K562 (cell line): Measurements from ENCODE around the gene QKI. TPM values are rescaled to one million over a fixed set of nuclear protein-coding genes. Genes with fewer than 3 reads are reported as not detected.

Experiments
- BACH1 ChIP-seq: fragments of 200-800 bp; sonication (Bioruptor generic); IDR thresholded peaks from 2 replicates; pipeline ENCODE4 v1.6.1; 2016; ENCODE audit warnings: missing genetic modification characterization, missing compliant biosample characterization
- CBX1 ChIP-seq: sonication (generic); IDR thresholded peaks from 2 replicates; pipeline ENCODE4 v1.6.1; 2016; ENCODE audit warnings: antibody characterized with exemption, low read depth, mild to moderate bottlenecking
- CEBPB ChIP-seq: fragments of 450-650 bp; IDR thresholded peaks from 2 replicates; pipeline ENCODE4 v1.6.1; 2016; ENCODE audit warnings: missing genetic modification characterization, missing compliant biosample characterization
- CXXC5 ChIP-seq: fragments of 250-450 bp; sonication (Bioruptor Pico); IDR thresholded peaks from 2 replicates; pipeline ENCODE4 v1.8.0; 2022; ENCODE audit warnings: inconsistent platforms, mild to moderate bottlenecking, moderate library complexity
- DEAF1 ChIP-seq: fragments of 450-650 bp; formaldehyde crosslinking; IDR thresholded peaks from 2 replicates; pipeline ENCODE4 v1.4.0; 2020; ENCODE audit warnings: mild to moderate bottlenecking, moderate library complexity
- ELK3 ChIP-seq: fragments of 450-650 bp; formaldehyde crosslinking; IDR thresholded peaks from 2 replicates; pipeline ENCODE4 v1.4.0; 2020; ENCODE audit warnings: mild to moderate bottlenecking
- FOXJ2 ChIP-seq: fragments of 200-800 bp; sonication (Bioruptor generic); IDR thresholded peaks from 2 replicates; pipeline ENCODE4 v1.6.1; 2016; ENCODE audit warnings: missing genetic modification characterization, missing compliant biosample characterization
- HDAC8 ChIP-seq: fragments of 450-650 bp; IDR thresholded peaks from 2 replicates; pipeline ENCODE4 v1.6.1; 2016; ENCODE audit warnings: mild to moderate bottlenecking, missing genetic modification characterization, moderate library complexity, missing compliant biosample characterization
- ID3 ChIP-seq, 2 experiments: fragments of 250-450 bp in 1 of 2; fragments of 450-650 bp in 1 of 2; sonication (Bioruptor Pico) in 1 of 2; IDR thresholded peaks; 2 replicates each; pipeline versions ENCODE4 v1.6.1 to v1.8.0; 2016 to 2021; ENCODE audit warnings: mild to moderate bottlenecking in 2 of 2, moderate library complexity in 2 of 2, missing compliant biosample characterization in 1 of 2, missing genetic modification characterization in 1 of 2
- KAT7 ChIP-seq: sonication (generic); formaldehyde crosslinking; IDR thresholded peaks from 2 replicates; pipeline ENCODE4 v1.8.0; 2022; ENCODE audit warnings: missing genetic modification reagents, mild to moderate bottlenecking, borderline replicate concordance
- MAFK ChIP-seq: IDR thresholded peaks from 2 replicates; pipeline ENCODE4 v1.6.1; 2011; ENCODE audit warnings: low read length, improper control_type of control experiment
- MCM2 ChIP-seq: fragments of 450-650 bp; IDR thresholded peaks from 2 replicates; pipeline ENCODE4 v1.6.1; 2017; ENCODE audit warnings: low read depth, mild to moderate bottlenecking
- MEF2D ChIP-seq: conservative IDR thresholded peaks from 2 replicates; pipeline ENCODE4 v1.6.1; 2016; ENCODE audit warnings: low read depth, missing genetic modification characterization, missing compliant biosample characterization
- MEIS2 ChIP-seq: fragments of 450-650 bp; IDR thresholded peaks from 2 replicates; pipeline ENCODE4 v1.6.1; 2014; ENCODE audit warnings: mild to moderate bottlenecking; ENCODE audit not compliant: partially characterized antibody
- NFE2 ChIP-seq: IDR thresholded peaks from 2 replicates; pipeline ENCODE4 v1.6.1; 2014; ENCODE audit warnings: antibody characterized with exemption, low read depth
- RFX7 ChIP-seq: fragments of 250-450 bp; sonication (Bioruptor Pico); IDR thresholded peaks from 2 replicates; pipeline ENCODE4 v1.5.1; 2021; ENCODE audit warnings: mild to moderate bottlenecking
- SETDB1 ChIP-seq: IDR thresholded peaks from one replicate; pipeline ENCODE4 v1.6.1; 2012; ENCODE audit warnings: low read length, control low read depth, inconsistent platforms
- SLC30A9 ChIP-seq: fragments of 250-450 bp; sonication (Bioruptor Pico); IDR thresholded peaks from 2 replicates; pipeline ENCODE4 v1.8.0; 2022; ENCODE audit warnings: mild to moderate bottlenecking, moderate library complexity
- SMAD4 ChIP-seq: fragments of 250-450 bp; sonication (Bioruptor Pico); conservative IDR thresholded peaks from 2 replicates; pipeline ENCODE4 v1.8.0; 2021; ENCODE audit warnings: inconsistent platforms, mild to moderate bottlenecking, moderate library complexity
- VEZF1 ChIP-seq: fragments of 200-800 bp; sonication (Bioruptor generic); IDR thresholded peaks from 2 replicates; pipeline ENCODE4 v1.6.1; 2017; ENCODE audit warnings: missing genetic modification characterization, missing compliant biosample characterization
- ZBTB17 ChIP-seq: fragments of 450-650 bp; formaldehyde crosslinking; IDR thresholded peaks from 2 replicates; pipeline ENCODE4 v1.4.0; 2020; ENCODE audit warnings: mild to moderate bottlenecking
- ZNF778 ChIP-seq: fragments of 450-650 bp; formaldehyde crosslinking; IDR thresholded peaks from 2 replicates; pipeline ENCODE4 v1.4.0; 2020; ENCODE audit warnings: mild to moderate bottlenecking, moderate library complexity
- polyA plus RNA-seq, 8 experiments: library from polyadenylated mRNA; depleted of rRNA in 4 of 8; stranded (reverse) in 5 of 8; unstranded in 3 of 8; fragments of >200 nt; fragmentation: Nextera tagmentation in 2 of 8; fragmentation: Illumina TruSeq in 1 of 8; extraction: Ambion mirVana in 2 of 8; extraction: Trizol in 1 of 8; gene quantifications; 2 replicates each; pipeline versions ENCODE4 v1.2.1 to v1.2.3, GENCODE V29; 2011 to 2014; ENCODE audit warnings: inconsistent platforms in 1 of 8, missing spikeins in 1 of 8
- total RNA-seq, 7 experiments: library from RNA; depleted of rRNA in 6 of 7; stranded (reverse); fragments of >200 nt in 6 of 7; fragmentation: Illumina TruSeq in 2 of 7; extraction: Trizol in 2 of 7; gene quantifications; 2 replicates each; pipeline versions ENCODE4 v1.2.1 to v1.2.3, GENCODE V29; 2011 to 2021; ENCODE audit warnings: low replicate concordance in 1 of 7
- TF ChIP-seq, protein P1 (sequence below): fragments of 200-400 bp; formaldehyde crosslinking; IDR thresholded peaks from 2 replicates; pipeline ENCODE4 v1.6.1; 2017; ENCODE audit warnings: mild to moderate bottlenecking, low read depth, low read length, moderate library complexity

Gene QKI
- total and polyA plus RNA-seq, 9 of the 15 experiments (the other 6 are each of a cell fraction or from before 2014, with no cell fraction given): 20.4 to 215 (median 123) TPM

- TF ChIP-seq MEF2D (no peak), CXXC5 (CRISPR knock-in tag) (peak; percentile 38), MAFK (peak; percentile 71), KAT7 (CRISPR knock-in tag) (no peak), NFE2 (peak; percentile 89), MEIS2 (peak; percentile 85), ID3 (CRISPR knock-in tag; IDR thresholded peaks at IDR 0.05) (no peak), ID3 (tag; IDR thresholded peaks at IDR 0.05) (no peak), SLC30A9 (CRISPR knock-in tag) (no peak), CBX1 (no peak; the same call in 1 of the 2 replicates), DEAF1 (CRISPR knock-in tag) (0 out of 2 replicates have a peak, but pooled peaks have one; percentile 8), FOXJ2 (tag) (no peak; the same call in 1 of the 2 replicates), ZNF778 (CRISPR knock-in tag) (no peak), VEZF1 (CRISPR knock-in tag) (no peak), MCM2 (no peak), RFX7 (CRISPR knock-in tag) (no peak), HDAC8 (tag) (no peak), SMAD4 (CRISPR knock-in tag) (peak; percentile 61), SETDB1 (no peak), BACH1 (tag) (no peak), ZBTB17 (CRISPR knock-in tag) (no peak), CEBPB (tag) (peak; percentile 94), ELK3 (CRISPR knock-in tag) (no peak)
- TF ChIP-seq, protein P1, sequence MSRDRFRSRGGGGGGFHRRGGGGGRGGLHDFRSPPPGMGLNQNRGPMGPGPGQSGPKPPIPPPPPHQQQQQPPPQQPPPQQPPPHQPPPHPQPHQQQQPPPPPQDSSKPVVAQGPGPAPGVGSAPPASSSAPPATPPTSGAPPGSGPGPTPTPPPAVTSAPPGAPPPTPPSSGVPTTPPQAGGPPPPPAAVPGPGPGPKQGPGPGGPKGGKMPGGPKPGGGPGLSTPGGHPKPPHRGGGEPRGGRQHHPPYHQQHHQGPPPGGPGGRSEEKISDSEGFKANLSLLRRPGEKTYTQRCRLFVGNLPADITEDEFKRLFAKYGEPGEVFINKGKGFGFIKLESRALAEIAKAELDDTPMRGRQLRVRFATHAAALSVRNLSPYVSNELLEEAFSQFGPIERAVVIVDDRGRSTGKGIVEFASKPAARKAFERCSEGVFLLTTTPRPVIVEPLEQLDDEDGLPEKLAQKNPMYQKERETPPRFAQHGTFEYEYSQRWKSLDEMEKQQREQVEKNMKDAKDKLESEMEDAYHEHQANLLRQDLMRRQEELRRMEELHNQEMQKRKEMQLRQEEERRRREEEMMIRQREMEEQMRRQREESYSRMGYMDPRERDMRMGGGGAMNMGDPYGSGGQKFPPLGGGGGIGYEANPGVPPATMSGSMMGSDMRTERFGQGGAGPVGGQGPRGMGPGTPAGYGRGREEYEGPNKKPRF: no peak
Observed at GRCh38 chr6:163485388-163485851, 70.9 kb downstream of the QKI start (continued).
